ENCODE results near the gene CAMK2B. TPM values are rescaled to one million over a fixed set of nuclear protein-coding genes. Genes with fewer than 3 reads are reported as not detected.
A peak's percentile ranks its signal among the peaks of the same experiment; 100 is the strongest.

Gene CAMK2B
- total RNA-seq, 4 donors from 2014 or later, result 35.3 to 64.8 (median 46.0) TPM

- in situ Hi-C loops (cut with MboI; ENCODE audit: low sequenced_read_pairs in 4 of 4), result loop anchor here in 1 of 4 donors (25.0 kb wide), 1 partner anchor 274 kb away; the partner anchor contains the start of gene NUDCD3
- no peak for TF ChIP-seq POLR2A (IDR thresholded peaks at IDR 0.05)
- TF ChIP-seq CTCF (IDR thresholded peaks at IDR 0.05 in 4 of 5, conservative IDR thresholded peaks at IDR 0.05 in 1 of 5), result no peak
- Histone ChIP-seq H3K36me3 (peaks cover 0 to 45% of the 10 kb centered on the region in 2 donors), H3K27ac (peak overlapping the region in 2 of 4 donors; percentile 44 to 51), H3K9me3 (no peaks in the 10 kb centered on the region), H3K4me1 (peaks cover 15 to 19% of the 10 kb centered on the region in 2 donors), H3K27me3 (no peaks in the 10 kb centered on the region), H3K4me3 (no peak overlapping the region)
- intact Hi-C loops (cut with DNase I; ENCODE audit: low total_unique reads), result no loop called here
- DNase-seq, result no peak
- no peak for ATAC-seq
Measured at GRCh38 chr7:44213206-44213876, 112.1 kb downstream of the CAMK2B start.

GRCh38 chr7:44212581-44213184 is 112.7 kb downstream of the CAMK2B start:
- no peak overlapping the region for H3K4me3 ChIP-seq
- in situ Hi-C loops (cut with MboI; ENCODE audit: low sequenced_read_pairs in 4 of 4), result loop anchor here in 1 of 4 donors (25.0 kb wide), 1 partner anchor 275 kb away; the partner anchor contains the start of gene NUDCD3
- peak; percentile 24 to 40 for DNase-seq
- peaks cover 0 to 51% of the 10 kb centered on the region in 2 donors for H3K36me3 ChIP-seq
- no peak for TF ChIP-seq CTCF (IDR thresholded peaks at IDR 0.05 in 4 of 5, conservative IDR thresholded peaks at IDR 0.05 in 1 of 5)
- TF ChIP-seq POLR2A (IDR thresholded peaks at IDR 0.05), result no peak
- intact Hi-C loops (cut with DNase I; ENCODE audit: low total_unique reads), result no loop called here
- peak; percentile 49 to 51 for ATAC-seq
- no peaks in the 10 kb centered on the region for H3K9me3 ChIP-seq
- H3K27me3 ChIP-seq, result no peaks in the 10 kb centered on the region
- H3K27ac ChIP-seq, result peak overlapping the region in 2 of 4 donors; percentile 27 to 30
- H3K4me1 ChIP-seq, result peaks cover 15 to 17% of the 10 kb centered on the region in 2 donors

- DNase-seq (peak in 1 of 2 donors; percentile 3), ATAC-seq (no peak)
- no peaks in the 10 kb centered on the region for H3K27me3 ChIP-seq
- peaks cover 0 to 58% of the 10 kb centered on the region in 2 donors for H3K36me3 ChIP-seq
- intact Hi-C loops (cut with DNase I; ENCODE audit: low total_unique reads) (no loop called here), in situ Hi-C loops (cut with MboI; ENCODE audit: low sequenced_read_pairs in 4 of 4) (loop anchor here in 1 of 4 donors (25.0 kb wide), 1 partner anchor 275 kb away; the partner anchor contains the start of gene NUDCD3)
- no peak overlapping the region for H3K27ac ChIP-seq
- H3K4me1 ChIP-seq, result peaks cover 12 to 17% of the 10 kb centered on the region in 2 donors
- H3K4me3 ChIP-seq, result no peak overlapping the region
- no peaks in the 10 kb centered on the region for H3K9me3 ChIP-seq
- no peak for TF ChIP-seq POLR2A (IDR thresholded peaks at IDR 0.05)
- TF ChIP-seq CTCF (IDR thresholded peaks at IDR 0.05 in 4 of 5, conservative IDR thresholded peaks at IDR 0.05 in 1 of 5), result no peak
Measured at GRCh38 chr7:44212018-44212417, 113.4 kb downstream of the CAMK2B start.

- Histone ChIP-seq H3K36me3 (peaks cover 0 to 66% of the 10 kb centered on the region in 2 donors), H3K4me1 (peaks cover 4 to 11% of the 10 kb centered on the region in 2 donors), H3K9me3 (no peaks in the 10 kb centered on the region), H3K27me3 (no peaks in the 10 kb centered on the region), H3K4me3 (no peak overlapping the region), H3K27ac (no peak overlapping the region)
- intact Hi-C loops (cut with DNase I; ENCODE audit: low total_unique reads) (no loop called here), in situ Hi-C loops (cut with MboI; ENCODE audit: low sequenced_read_pairs in 4 of 4) (loop anchor here in 1 of 4 donors (25.0 kb wide), 1 partner anchor 276 kb away; the partner anchor contains the start of gene NUDCD3)
- ATAC-seq (no peak), DNase-seq (peak in 1 of 2 donors; percentile 5)
- TF ChIP-seq POLR2A (IDR thresholded peaks at IDR 0.05) (no peak), CTCF (IDR thresholded peaks at IDR 0.05 in 4 of 5, conservative IDR thresholded peaks at IDR 0.05 in 1 of 5) (no peak)
Measured at GRCh38 chr7:44211126-44211675, 114.2 kb downstream of the CAMK2B start.

Measured in gastrocnemius medialis (tissue), 4 donors.